HCT116 (cell line): ENCODE results near the gene ADGRV1. TPM values are rescaled to one million over a fixed set of nuclear protein-coding genes. Genes with fewer than 3 reads are reported as not detected.
A peak's percentile ranks its signal among the peaks of the same experiment; 100 is the strongest.

Experiments
- ATAC-seq: fragments of 200-7000 bp; cut with Tn5 transposase; 2 replicates; pipeline ENCODE4 v1.9.1; 2020; ENCODE audit warnings: mild to moderate bottlenecking, moderate library complexity
- BruUV-seq: library from RNA; stranded (reverse); fragments of 400-500 nt; replicated peaks from 2 replicates; lab custom pipeline; 2021; lab: Mats Ljungman, UMichigan
- CTCF ChIA-PET: fragments of 300-600 bp; sonication (Branson Sonifier 250); formaldehyde crosslinking; loops from one replicate; lab custom pipeline; 2021; ENCODE audit warnings: antibody characterized with exemption; lab: Charles Lee
- POLR2A ChIA-PET: fragments of 300-600, 350-600 bp; sonication (Branson Sonifier 250); formaldehyde crosslinking; loops from one replicate; lab custom pipeline; 2021; ENCODE audit warnings: antibody characterized with exemption; lab: Charles Lee
- RAD21 ChIA-PET, 2 experiments: fragments of 300-600 bp; sonication (Branson Sonifier 250); formaldehyde crosslinking; loops; one replicate each; lab custom pipeline; 2023; ENCODE audit warnings: low total read pairs in 2 of 2; ENCODE audit not compliant: uncharacterized antibody in 2 of 2, unreplicated experiment in 2 of 2, low non-redundant PET in 1 of 2; lab: Charles Lee
- DNase-seq: peaks from one replicate; pipeline ENCODE4 v3.0.0-alpha.2; 2010; ENCODE audit warnings: low read depth, low spot score
- H2AFZ ChIP-seq: fragments of 200-600 bp; shearing (Covaris generic), sonication (generic); 2 replicates; pipeline ENCODE4 v1.6.1; 2017; ENCODE audit warnings: low read depth, mixed run types, mixed read lengths, antibody characterized with exemption, low read length; ENCODE audit not compliant: poor library complexity, severe bottlenecking
- H3K27ac ChIP-seq: 2 replicates; pipeline ENCODE4 v1.5.1; 2012; ENCODE audit warnings: low read depth, low read length
- H3K27me3 ChIP-seq: fragments of 200-600 bp; sonication (generic); 2 replicates; pipeline ENCODE4 v1.6.1; 2016; ENCODE audit warnings: mixed run types, low read length, mixed read lengths; ENCODE audit not compliant: insufficient read depth
- H3K36me3 ChIP-seq, 2 experiments: fragments of 200-500 bp in 1 of 2; fragments of 200-600 bp in 1 of 2; sonication (Bioruptor generic) in 1 of 2; sonication (generic) in 1 of 2; 2 replicates each; pipeline versions ENCODE4 v1.5.1 to v1.6.1; 2014 to 2016; ENCODE audit warnings: low read length in 2 of 2, inconsistent platforms in 1 of 2, mixed read lengths in 1 of 2, mixed run types in 1 of 2; ENCODE audit not compliant: insufficient read depth in 2 of 2, control insufficient read depth in 1 of 2
- H3K4me1 ChIP-seq, 2 experiments: fragments of 200-600 bp in 1 of 2; sonication (generic) in 1 of 2; 2 replicates each; pipeline versions ENCODE4 v1.5.1 to v1.6.1; 2012 to 2017; ENCODE audit warnings: low read length in 2 of 2, inconsistent platforms in 1 of 2, mild to moderate bottlenecking in 1 of 2, mixed read lengths in 1 of 2, mixed run types in 1 of 2, moderate library complexity in 1 of 2; ENCODE audit not compliant: insufficient read depth in 2 of 2, control insufficient read depth in 1 of 2
- H3K4me2 ChIP-seq: fragments of 200-600 bp; sonication (generic); 2 replicates; pipeline ENCODE4 v1.6.1; 2017; ENCODE audit warnings: mixed run types, low read length, mixed read lengths
- H3K4me3 ChIP-seq, 2 experiments: fragments of 200-600 bp in 1 of 2; sonication (generic) in 1 of 2; replicated peaks in 1 of 2; 2 replicates each; pipeline ENCODE4 v1.5.1; 2011 to 2016; ENCODE audit warnings: low read length in 2 of 2, control low read depth in 1 of 2, low read depth in 1 of 2, mild to moderate bottlenecking in 1 of 2, mixed read lengths in 1 of 2, mixed run types in 1 of 2
- H3K79me2 ChIP-seq: fragments of 200-600 bp; sonication (generic); 2 replicates; pipeline ENCODE4 v1.6.1; 2017; ENCODE audit warnings: mild to moderate bottlenecking, mixed run types, low read length, moderate library complexity, mixed read lengths; ENCODE audit not compliant: insufficient read depth
- H3K9ac ChIP-seq: fragments of 200-600 bp; sonication (generic); 2 replicates; pipeline ENCODE4 v1.6.1; 2016; ENCODE audit warnings: low read length, mixed read lengths
- H3K9me2 ChIP-seq: fragments of 200-600 bp; sonication (generic), shearing (Covaris generic); 2 replicates; pipeline ENCODE4 v1.6.1; 2017; ENCODE audit warnings: mixed run types, mild to moderate bottlenecking, moderate library complexity; ENCODE audit not compliant: insufficient read depth
- H3K9me3 ChIP-seq, 2 experiments: fragments of 200-500 bp in 1 of 2; fragments of 200-600 bp in 1 of 2; sonication (Bioruptor generic) in 1 of 2; sonication (generic) in 1 of 2; 2 replicates each; pipeline ENCODE4 v1.6.1; 2014 to 2017; ENCODE audit warnings: low read length in 2 of 2, mixed read lengths in 2 of 2, inconsistent platforms in 1 of 2, low read depth in 1 of 2, mild to moderate bottlenecking in 1 of 2, mixed run types in 1 of 2, moderate library complexity in 1 of 2; ENCODE audit not compliant: control insufficient read depth in 1 of 2, insufficient read depth in 1 of 2
- H4K20me1 ChIP-seq: fragments of 200-600 bp; sonication (generic), shearing (Covaris generic); 2 replicates; pipeline ENCODE4 v1.6.1; 2017; ENCODE audit warnings: mixed run types, mild to moderate bottlenecking, moderate library complexity; ENCODE audit not compliant: insufficient read depth
- CTCF ChIP-seq, 3 experiments: fragments of 200-600 bp in 1 of 3; sonication (generic) in 1 of 3; IDR thresholded peaks in 2 of 3; conservative IDR thresholded peaks in 1 of 3; 2 replicates each; pipeline ENCODE4 v1.5.1; 2012 to 2017; ENCODE audit warnings: low read depth in 2 of 3, low read length in 2 of 3, antibody characterized with exemption in 1 of 3, borderline replicate concordance in 1 of 3, control low read depth in 1 of 3, mild to moderate bottlenecking in 1 of 3, mixed read lengths in 1 of 3, mixed run types in 1 of 3, moderate library complexity in 1 of 3; ENCODE audit not compliant: insufficient read depth in 1 of 3
- EZH2 ChIP-seq: fragments of 200-600 bp; sonication (generic); IDR thresholded peaks from 2 replicates; pipeline ENCODE4 v1.6.1; 2017; ENCODE audit warnings: antibody characterized with exemption, mixed run types
- FOSL1 ChIP-seq: IDR thresholded peaks from 2 replicates; pipeline ENCODE4 v1.6.1; 2012; ENCODE audit warnings: low read depth
- ZFX ChIP-seq: fragments of 450-650 bp; IDR thresholded peaks from 2 replicates; pipeline ENCODE4 v1.6.1; 2017
- intact Hi-C: fragments of 100-400 bp; cut with micrococcal nuclease; formaldehyde crosslinking; loops from 2 replicates; pipeline ENCODE4 v1.10.0; 2022
- total RNA-seq: library from RNA; stranded (reverse); gene quantifications from one replicate; pipeline ENCODE4 v1.2.1, GENCODE V29; 2021; ENCODE audit not compliant: unreplicated experiment
- TF ChIP-seq, protein P1 (sequence below): IDR thresholded peaks from 2 replicates; pipeline ENCODE4 v1.6.1; 2012

The ADGRV1 gene
- total RNA-seq, 1 experiment from 2014 or later: 6.0 TPM

GRCh38 chr5:90709323-90710155, 150.9 kb downstream of the ADGRV1 start (continued):
- TF ChIP-seq CTCF (IDR thresholded peaks at IDR 0.05 in 2 of 3, conservative IDR thresholded peaks at IDR 0.05 in 1 of 3; ENCODE audit: borderline replicate concordance in 1 of 3, insufficient read depth in 1 of 3, low read depth in 2 of 3, low read length in 2 of 3): peak; percentile 57 to 85 (median 84); a peak in 5 of 6 replicates
- TF ChIP-seq FOSL1: no peak
- no peak for TF ChIP-seq EZH2
- no peak for TF ChIP-seq ZFX
- TF ChIP-seq, all 23 proteins: peak for 4

GRCh38 chr5:90718387-90718786, 159.8 kb downstream of the ADGRV1 start:
- H4K20me1 ChIP-seq: no peaks in the 10 kb centered on the region
- ChIA-PET CTCF (no interaction called here), RAD21 (no interaction called here), POLR2A (no interaction called here)
- no peak overlapping the region for H3K9ac ChIP-seq
- no peaks in the 10 kb centered on the region for H3K4me1 ChIP-seq
- no peak overlapping the region for H3K4me3 ChIP-seq
- no peak overlapping the region for H3K4me2 ChIP-seq
- DNase-seq: no peak
- no peaks in the 10 kb centered on the region for H3K27me3 ChIP-seq
- TF ChIP-seq, protein P1, sequence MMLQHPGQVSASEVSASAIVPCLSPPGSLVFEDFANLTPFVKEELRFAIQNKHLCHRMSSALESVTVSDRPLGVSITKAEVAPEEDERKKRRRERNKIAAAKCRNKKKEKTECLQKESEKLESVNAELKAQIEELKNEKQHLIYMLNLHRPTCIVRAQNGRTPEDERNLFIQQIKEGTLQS: no peak
- H3K27ac ChIP-seq: no peak overlapping the region
- no peaks in the 10 kb centered on the region for H3K9me2 ChIP-seq
- no peak overlapping the region for H2AFZ ChIP-seq
- intact Hi-C loops: no loop called here
- no TSS peak for BruUV-seq
- H3K9me3 ChIP-seq: no peaks in the 10 kb centered on the region
- no peak for ATAC-seq
- no peaks in the 10 kb centered on the region for H3K79me2 ChIP-seq
- no peaks in the 10 kb centered on the region for H3K36me3 ChIP-seq
